Choroid plexus epithelial cell (primary cell): ENCODE measurements around the gene MYPOP.

ENCODE experiments used
- DNase-seq: peaks from one replicate; pipeline ENCODE4 v3.0.0-alpha.2; 2010; ENCODE audit warnings: low read depth
- H3K4me3 ChIP-seq: 2 replicates; pipeline ENCODE4 v1.5.1; 2011; ENCODE audit warnings: low read depth, mild to moderate bottlenecking, control low read depth, low read length, moderate library complexity
- TF ChIP-seq, protein P1 (sequence below): conservative IDR thresholded peaks from 2 replicates; pipeline ENCODE4 v1.5.1; 2011; ENCODE audit warnings: low read depth, mild to moderate bottlenecking, control low read depth, inconsistent platforms, low read length, moderate library complexity

Gene MYPOP

DNA sequence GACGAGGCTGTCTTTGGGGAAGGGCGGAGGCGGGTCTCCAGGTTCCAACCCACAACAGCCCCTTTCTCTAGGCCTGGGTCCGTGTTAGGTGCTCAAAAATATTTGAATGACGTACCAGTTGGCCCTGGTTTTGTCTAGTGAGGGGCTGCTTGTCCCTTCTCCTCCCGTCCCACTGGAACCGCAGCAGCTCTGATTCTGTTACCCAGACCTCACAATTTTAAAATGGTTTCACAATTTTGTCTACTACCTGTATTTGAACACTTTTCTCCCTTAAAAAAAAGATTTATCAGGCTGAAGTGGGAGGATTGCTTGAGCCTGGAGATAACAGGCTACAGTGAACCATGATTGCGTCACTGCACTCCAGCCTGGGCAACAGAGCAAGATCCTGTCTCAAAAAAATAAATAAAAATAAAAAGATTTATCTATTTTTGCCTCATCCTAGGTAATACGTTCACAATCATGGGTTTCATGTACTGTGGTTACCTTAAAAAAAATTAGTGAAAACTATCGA lies 15.2 kb downstream of the MYPOP start:
- TF ChIP-seq, protein P1, sequence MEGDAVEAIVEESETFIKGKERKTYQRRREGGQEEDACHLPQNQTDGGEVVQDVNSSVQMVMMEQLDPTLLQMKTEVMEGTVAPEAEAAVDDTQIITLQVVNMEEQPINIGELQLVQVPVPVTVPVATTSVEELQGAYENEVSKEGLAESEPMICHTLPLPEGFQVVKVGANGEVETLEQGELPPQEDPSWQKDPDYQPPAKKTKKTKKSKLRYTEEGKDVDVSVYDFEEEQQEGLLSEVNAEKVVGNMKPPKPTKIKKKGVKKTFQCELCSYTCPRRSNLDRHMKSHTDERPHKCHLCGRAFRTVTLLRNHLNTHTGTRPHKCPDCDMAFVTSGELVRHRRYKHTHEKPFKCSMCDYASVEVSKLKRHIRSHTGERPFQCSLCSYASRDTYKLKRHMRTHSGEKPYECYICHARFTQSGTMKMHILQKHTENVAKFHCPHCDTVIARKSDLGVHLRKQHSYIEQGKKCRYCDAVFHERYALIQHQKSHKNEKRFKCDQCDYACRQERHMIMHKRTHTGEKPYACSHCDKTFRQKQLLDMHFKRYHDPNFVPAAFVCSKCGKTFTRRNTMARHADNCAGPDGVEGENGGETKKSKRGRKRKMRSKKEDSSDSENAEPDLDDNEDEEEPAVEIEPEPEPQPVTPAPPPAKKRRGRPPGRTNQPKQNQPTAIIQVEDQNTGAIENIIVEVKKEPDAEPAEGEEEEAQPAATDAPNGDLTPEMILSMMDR, result no peak
- no peak for DNase-seq
- H3K4me3 ChIP-seq, result peak overlapping the region; percentile 63

DNA sequence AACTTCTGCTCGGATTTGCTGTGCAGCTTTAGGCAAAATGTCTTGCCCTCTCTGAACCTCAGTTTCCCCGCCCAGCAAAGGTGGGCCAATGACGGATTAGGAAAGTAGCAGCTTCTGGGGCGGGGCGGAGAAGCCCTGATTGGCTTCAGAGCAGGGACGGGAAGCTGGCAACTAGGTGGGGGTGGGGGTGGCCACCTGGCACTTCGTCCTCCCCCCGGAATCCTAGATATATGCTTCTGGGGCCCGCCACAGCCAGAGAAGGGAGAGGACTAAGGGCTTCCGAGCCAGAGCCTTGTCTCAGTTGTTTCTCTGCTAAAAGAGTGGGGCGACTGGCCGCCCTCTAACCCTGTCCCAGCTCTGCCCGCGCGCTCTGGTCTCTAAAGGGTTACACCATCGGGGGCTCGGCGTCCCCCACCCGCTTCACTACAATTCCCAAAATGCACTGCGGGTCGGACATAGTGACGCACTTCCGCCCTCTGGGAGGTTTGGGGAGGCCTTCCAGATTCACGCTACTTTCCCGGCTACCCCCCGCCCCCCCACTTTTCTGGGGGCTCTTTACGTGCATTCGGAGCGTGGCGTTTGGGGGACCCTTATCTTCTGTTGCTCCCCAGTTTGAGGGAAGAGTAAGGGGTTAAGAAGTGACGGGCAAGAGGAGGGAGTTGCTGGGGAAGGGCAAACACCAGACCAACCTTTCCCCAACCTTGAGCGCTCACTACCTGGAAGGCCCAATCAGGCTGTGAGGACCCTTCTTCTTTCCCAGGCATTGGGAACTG lies 15.8 kb downstream of the MYPOP start:
- DNase-seq, result peak; percentile 97
- TF ChIP-seq, protein P1, result no peak
- peak overlapping the region; percentile 63 for H3K4me3 ChIP-seq

DNA sequence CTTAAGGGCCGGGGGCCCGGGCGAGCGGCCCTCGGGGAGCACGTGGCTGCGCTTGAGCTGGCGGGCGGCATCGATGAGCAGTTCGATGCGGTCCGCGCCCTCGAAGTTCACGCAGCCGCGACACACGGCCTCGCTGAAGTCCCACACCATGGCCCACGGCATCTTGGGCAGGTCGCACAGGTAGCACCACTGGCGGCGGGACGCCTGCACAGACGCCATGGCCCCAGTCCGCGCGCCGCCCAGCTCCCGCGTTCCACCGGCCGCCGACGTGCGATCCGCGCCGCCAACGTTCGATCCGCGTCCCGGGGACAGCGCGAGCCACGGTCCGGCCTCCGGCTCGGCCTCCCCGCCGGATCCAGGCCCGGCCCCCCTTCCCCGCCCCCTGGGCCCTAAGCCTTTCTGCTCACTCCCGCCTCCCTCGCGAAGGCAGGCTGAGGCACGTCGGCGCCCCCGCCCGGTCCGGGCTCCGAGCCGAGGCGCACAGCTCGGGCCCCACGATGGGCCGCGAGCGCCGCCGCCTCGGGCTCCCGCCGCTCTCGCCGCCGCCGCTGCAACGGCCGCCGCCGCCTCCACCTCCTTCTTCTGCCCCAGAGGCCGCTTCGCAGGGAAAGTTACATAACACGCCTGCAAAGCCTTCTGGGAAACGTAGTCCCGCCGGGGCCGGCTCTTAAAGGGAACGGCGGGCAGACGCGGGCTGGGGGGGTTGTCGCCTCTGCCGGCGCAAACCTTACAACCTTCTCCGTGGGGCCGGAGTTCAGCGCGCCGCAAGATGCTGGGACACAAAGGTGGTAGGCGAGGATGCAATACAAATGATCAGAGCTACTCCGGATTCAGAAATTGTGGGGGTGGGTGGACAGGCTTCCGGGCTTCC lies 16.6 kb downstream of the MYPOP start, which contains the start of gene IRF2BP1:
Gene IRF2BP1, minus strand, starts transcription at position 586 of the 871 bp plus-strand sequence. Its CDS starts 367 bp downstream, at position 219.
- peak within 1 kb of the TSS; percentile 63 for H3K4me3 ChIP-seq
- TF ChIP-seq, protein P1, result no peak

DNA sequence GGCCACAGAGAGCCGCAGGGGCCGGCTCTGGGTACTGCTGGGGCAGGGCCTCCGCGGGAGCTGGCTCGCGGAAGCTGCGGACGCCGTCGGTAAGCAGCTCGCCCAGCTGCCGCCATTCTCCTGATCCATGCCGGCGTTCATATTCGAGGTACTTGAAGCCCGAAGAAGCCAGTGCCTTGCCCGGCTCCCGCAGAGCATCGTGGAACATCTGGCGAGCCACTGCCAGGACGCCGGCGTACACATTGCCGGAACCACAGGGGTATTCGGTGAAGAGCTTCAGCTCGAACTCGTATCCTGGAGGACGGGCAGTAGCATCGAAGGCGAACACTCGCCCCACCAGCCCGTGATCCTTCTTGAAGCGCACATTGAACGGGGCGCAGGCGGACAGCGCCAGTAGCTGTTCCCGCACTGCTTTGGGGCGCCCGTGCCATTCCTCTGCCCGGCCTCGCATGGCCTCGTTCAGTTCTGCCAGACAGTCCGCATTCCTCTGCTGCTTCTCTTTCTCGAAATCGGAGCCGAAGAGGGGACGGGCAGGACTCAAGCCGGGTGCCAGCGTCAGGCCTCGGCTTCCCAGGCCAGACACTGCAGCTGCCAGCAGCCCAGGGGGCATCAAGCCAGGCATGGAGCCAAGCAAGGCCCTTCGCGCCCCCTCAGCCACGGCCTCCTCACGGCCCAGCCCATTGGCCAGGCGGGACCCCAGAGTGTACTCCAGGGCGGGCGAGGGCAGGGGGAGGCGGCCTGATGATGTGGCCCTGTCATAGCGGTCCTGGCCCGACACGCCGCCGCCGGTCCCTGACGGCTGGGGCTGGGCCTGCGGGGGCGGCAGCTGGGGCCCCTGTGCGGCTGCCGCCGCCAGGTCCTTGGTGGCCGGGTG lies 17.5 kb downstream of the MYPOP start:
- no peak for DNase-seq
- TF ChIP-seq, protein P1, result no peak
- peak overlapping the region; percentile 63 for H3K4me3 ChIP-seq

More for the DNA sequence above, 16.6 kb downstream of the MYPOP start, which contains the start of gene IRF2BP1:
- peak; percentile 95 for DNase-seq

DNA sequence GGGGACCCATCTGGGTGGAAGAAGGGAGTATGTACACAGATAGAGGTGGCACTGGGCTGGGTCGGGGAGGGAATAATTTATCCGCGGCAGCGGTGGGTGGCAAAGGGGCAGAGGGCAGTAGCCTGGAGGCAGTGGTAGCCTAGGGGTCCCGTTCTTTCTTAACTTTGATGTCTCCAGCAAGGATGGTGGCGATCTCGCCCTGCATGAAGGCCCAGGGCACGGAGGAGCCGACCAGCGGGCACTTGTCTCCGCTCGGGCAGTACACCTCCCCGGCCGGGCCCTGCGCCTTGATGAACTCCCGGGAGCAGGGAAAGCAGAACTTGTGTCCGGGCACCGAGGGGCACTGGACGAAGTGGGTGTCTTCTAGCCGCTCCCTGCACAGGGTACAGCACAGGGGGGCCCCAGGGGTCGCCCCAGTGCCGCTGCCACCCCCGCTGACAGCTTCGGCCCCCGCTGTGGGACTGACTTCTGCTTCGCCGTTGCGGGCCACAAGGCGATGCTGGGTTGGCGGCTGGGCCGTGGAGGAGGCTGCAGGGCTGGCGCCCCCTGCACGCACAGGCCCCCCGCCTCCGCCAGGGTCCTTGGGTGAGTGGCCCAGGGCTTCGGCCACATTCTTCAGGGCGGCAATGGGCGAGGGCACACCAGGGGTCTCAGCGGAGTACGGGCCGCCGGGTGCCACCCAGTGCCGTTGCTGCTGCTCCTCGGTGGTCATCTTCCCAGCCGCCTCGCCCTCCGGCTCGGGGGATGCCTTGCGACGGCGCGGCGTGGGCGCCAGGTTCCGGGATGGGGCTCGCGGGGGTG lies 18.3 kb downstream of the MYPOP start:
- no peak for DNase-seq
- no peak overlapping the region for H3K4me3 ChIP-seq
- TF ChIP-seq, protein P1, result no peak

DNA sequence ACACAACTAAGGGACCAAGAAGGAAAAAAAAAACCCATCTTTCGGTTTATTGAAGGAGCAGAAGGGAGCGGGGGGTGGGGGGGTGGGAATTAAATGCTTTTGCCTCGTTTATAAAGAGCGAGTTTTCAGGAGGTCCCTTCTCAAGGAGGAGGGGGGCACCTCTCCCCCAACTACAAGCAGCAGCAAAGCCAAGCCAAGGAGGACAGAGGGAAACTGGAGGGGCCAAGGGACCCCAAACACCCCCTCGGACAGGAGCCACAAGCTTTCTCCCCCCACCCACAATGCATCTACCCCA lies 18.9 kb downstream of the MYPOP start:
- TF ChIP-seq, protein P1, result no peak
- no peak overlapping the region for H3K4me3 ChIP-seq
- no peak for DNase-seq
